SH-SY5Y (cell line): ENCODE results near the gene SGPP2.

Experiments
- GATA2 ChIP-seq: IDR thresholded peaks from 2 replicates; pipeline ENCODE4 v1.6.1; 2011; ENCODE audit warnings: mild to moderate bottlenecking, low read depth, low read length
- GATA3 ChIP-seq: IDR thresholded peaks from 2 replicates; pipeline ENCODE4 v1.6.1; 2011; ENCODE audit warnings: low read depth, mild to moderate bottlenecking, low read length, moderate library complexity

DNA sequence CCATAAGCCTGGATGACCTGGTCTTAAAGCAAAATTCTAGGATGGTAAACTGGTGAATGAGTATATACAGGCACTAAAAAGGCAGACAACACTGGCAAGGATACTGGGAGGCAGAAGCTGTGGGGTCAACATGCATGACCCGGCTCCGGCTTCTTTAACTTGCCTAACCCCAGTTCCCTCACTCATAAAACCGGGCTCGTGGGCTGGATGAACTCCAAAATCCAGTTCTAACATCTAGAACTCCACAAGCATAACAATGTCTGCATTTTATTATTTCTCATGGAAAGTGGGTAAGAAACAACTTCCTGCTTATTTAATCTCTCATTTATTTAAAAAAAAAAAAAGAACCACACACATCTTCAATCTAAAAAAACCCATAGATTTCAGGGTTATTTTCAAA is 174.3 kb downstream of the SGPP2 start:
- TF ChIP-seq GATA2 (no peak), GATA3 (no peak)
